ENCODE data around the gene KLKB1.
"Not testable (repeated sequence)": the region's sequence is repeated elsewhere in the genome, so short reads cannot be mapped to it uniquely, and the experiment has no call there.

Gene KLKB1

DNA sequence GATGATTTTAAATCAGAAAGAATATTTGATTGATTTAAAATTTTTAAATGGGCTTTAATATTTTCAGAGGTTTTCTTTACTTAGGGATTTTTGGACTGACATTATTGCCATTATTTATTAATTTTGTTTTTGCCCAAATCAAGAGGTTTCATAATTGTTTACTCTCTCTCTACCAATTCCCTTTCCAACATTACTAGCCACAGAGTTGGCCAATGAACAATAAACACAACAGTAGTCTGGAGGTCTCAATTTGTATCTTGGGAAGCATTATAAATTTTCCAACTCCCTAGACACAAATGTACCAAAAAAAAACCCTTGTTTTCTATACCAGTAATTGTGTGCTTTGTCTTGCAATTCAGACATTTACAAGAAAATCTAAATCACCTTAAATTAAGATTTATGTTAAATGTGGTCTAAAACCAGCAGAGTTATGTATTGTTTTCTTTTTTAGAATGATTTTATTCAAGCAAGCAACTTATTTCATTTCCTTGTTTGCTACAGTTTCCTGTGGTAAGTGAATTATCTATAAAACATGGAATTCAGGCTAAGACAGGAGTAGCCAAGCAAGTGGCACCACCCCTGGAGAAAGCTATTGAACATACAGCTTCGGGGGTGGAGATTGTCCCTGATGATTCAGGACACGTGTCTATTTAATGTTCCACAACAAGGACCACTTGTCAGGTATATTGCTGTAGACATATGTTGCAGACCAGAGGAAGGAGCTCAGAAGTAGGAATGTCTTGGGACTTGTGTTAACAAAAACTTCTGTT lies 622 bp downstream of the KLKB1 start:
- DNase-seq (ENCODE audit: low spot score): no peak

DNA sequence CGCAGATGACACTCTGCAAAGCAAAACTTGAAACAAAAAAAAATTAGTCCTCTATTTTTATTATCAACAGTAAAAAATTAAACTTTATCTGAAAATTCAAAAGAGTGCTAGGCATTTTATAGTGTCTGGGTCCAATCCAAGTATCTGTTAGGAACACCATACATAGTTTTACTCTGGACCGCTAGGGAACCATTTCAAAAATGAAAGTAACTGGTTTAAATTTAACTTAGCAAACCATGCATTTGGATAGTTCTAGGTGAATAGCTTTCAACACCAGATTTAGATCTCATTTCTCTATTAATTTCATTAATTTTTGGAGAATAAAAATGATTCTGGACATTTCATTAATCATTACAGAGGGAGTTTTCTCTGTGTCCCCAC lies 1.2 kb downstream of the KLKB1 start:
- no peak for DNase-seq (ENCODE audit: low spot score)

DNA sequence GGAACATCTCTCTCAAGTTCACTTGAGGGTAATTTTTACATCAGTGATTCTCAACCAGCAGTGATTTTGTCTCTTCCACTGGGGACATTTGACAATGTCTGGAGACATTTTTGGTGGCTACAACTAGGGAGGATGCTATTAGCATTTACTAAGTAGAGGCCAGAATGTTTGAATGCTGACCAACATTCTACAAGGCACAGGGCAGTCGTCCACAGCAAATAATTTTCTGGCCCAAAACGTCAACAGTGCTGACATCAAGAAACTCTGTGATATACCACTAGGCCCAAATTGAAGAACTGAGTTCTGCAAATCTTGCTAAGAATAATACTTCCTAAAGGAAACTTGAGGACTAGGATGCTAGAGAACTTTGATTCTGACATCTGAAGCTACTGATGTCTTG lies 7.1 kb downstream of the KLKB1 start:
- no peak for DNase-seq (ENCODE audit: low spot score)

DNA sequence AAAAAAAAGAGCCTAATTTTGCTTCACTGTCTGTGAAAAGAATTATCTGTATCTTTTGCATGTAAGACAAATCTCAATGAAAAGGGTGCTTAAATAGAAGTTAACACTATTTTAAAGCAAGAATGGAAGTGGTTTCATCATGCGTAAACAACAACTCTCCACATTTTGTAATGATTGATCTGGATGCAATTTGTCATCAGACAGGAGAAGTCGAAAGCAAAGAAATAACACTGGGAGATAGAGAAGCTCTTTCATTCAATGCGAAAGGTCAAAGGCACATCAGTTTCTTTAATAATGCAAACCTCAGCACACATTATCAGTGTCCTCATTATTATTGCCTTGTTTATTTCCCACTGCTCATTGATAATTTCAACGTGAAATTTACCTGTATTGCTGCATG lies 8.8 kb downstream of the KLKB1 start:
- DNase-seq (ENCODE audit: low spot score): no peak

DNA sequence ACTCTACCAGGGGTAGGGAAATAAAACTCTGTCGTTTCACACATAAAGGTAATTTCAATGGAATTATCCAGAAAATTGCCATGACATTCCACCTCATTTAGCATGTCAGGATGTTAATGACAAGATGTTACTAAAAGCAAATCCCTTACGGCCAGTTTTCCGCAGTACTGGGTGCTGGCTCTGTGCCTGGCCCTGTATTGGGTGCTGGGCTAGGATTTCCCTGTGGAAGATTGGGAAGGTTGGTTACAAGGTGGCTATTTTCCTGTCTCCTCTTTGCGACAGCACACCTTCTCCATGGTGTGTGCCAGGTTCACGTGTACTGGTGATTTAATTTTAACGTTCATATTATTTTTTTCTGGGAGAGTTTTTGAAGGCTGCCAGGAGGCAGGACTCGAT lies 13.1 kb downstream of the KLKB1 start:
- DNase-seq (ENCODE audit: low spot score): no peak

DNA sequence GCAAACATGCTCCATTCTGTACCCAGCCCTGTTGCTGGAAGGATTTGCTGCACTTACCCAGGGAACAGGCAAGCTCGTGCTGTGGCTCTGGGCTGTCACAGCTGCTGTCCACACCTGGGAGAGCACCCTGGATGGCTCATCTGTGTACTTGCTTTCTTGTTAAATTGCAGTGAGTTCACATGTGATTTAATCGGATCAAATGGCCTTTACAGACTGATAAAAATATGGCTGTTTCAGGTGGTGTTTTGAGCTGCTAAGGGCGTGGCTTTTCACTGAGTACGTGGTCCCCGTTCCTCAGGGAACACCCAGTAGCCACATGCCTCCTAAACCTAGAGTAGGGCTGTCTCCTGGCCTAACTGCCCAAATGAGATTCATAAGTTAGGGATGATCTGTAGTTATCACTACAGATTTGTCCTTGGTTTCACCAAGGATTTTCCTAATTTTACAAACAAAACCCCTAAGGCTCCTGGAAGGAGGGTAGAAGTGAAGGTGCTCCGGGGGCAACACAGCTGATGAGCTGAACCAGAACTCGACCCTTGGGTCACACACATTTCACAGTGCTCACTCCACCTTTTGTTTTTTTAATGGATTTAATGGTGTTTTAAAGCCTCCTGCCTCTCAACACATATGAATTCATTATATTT lies 13.7 kb downstream of the KLKB1 start:
- no peak for DNase-seq (ENCODE audit: low spot score)

DNA sequence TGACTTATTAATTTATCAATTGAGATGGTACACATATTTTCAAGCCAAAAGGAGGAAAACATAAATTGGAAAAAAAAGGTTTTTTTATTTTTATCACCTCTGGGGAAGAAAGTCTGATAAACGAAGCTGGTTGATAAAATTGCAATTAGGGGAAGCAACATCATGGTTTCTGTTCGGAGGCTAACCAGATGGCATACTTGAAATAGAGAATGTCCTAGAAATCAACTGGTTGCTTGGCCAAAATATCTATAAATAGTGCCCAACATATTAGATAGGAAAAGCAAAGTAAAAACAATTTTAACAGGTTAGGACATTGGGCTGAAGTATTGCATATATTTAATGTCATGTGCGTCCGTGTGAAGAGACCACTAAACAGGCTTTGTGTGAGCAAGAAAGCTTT lies 14.3 kb downstream of the KLKB1 start:
- DNase-seq (ENCODE audit: low spot score): no peak

DNA sequence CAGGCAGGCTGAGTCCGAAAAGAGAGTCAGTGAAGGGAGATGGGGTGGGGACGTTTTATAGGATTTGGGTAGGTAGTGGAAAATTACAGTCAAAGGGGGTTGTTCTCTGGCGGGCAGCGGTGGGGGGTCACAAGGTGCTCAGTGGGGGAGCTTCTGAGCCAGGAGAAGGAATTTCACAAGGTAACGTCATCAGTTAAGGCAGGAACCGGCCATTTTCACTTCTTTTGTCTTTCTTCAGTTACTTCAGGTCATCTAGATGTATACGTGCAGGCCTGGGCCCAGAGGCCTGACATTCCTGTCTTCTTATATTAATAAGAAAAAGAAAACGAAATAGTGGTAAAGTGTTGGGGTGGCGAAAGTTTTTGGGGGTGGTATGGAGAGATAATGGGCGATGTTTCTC lies 14.7 kb downstream of the KLKB1 start:
- DNase-seq (ENCODE audit: low spot score): not testable (repeated sequence)

DNA sequence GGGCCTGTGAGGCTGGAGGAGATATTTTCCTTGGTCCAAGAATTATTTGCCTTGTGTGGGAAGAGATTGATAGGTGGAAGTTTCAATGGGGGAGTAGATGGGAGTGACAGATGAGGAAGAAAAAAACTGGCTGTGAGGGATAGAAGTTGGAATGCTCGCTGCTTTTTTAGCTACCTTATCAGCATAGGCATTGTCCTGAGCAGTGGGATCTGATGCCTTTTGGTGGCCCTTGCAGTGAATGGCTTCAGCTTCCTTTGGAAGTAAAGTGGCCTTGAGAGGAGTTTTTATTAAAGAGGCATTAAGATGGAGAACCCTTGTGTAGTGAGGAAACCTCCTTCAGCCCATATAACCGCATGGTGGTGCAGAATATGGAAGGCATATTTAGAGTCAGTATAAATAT lies 16.0 kb downstream of the KLKB1 start:
- DNase-seq (ENCODE audit: low spot score): no peak

DNA sequence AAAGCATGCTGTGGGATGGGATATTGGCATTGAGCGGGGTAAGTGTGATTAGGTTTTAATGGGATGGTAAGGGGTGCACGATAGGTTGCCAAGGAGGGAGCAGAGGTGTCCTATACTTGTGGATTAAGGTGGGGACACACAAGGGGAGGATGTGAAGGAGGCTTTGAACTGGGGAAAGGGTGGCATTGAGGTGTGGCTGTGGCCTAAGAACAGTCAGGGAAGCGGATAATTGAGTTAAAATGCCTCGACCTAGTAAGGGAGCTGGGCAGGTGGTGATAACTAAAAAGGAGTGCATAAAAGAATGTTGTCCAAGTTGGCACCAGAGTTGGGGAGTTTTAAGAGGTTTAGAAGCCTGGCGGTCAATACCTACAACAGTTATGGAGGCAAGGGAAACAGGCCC lies 17.5 kb downstream of the KLKB1 start:
- no peak for DNase-seq (ENCODE audit: low spot score)

DNA sequence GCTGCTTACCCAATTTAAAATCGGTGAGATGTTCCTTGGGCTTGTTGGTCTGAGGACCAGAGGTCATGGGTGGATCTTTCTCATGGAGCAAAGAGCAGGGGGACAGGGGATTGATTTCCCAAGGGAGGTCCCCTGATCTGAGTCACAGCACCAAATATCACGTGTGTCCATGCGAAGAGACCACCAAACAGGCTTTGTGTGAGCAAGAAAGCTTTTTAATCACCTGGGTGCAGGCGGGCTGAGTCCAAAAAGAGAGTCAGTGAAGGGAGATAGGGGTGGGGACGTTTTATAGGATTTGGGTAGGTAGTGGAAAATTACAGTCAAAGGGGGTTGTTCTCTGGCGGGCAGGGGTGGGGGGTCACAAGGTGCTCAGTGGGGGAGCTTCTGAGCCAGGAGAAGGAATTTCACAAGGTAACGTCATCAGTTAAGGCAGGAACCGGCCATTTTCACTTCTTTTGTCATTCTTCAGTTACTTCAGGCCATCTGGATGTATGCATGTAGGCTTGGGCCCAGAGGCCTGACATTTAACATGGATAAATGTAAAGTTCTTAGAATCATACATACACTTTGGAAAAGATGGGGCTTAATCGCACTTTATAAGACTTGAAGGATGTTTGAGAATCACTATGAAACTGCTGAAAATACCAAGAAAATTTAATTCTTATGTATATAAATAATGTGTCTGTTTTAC lies 19.9 kb downstream of the KLKB1 start:
- not testable (repeated sequence) for DNase-seq (ENCODE audit: low spot score)

DNA sequence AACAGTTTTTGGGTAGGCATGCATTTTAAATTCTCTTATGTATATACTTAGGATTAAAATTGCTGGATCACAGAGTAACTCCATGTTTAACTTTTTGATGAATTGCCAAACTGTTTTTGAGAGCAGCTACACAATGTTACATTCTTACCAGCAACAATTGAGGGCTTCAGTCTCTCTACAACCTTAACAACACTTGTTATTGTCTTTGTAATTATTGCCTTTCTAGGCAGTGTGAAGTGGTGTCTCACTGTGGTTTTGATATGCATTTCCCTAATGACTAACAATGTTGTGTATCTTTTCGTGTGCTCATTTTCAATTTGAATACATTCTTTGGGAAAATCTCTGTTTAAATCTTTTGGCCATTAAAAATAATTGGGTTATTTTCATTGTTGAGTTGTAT lies 21.3 kb downstream of the KLKB1 start:
- no peak for DNase-seq (ENCODE audit: low spot score)

DNA sequence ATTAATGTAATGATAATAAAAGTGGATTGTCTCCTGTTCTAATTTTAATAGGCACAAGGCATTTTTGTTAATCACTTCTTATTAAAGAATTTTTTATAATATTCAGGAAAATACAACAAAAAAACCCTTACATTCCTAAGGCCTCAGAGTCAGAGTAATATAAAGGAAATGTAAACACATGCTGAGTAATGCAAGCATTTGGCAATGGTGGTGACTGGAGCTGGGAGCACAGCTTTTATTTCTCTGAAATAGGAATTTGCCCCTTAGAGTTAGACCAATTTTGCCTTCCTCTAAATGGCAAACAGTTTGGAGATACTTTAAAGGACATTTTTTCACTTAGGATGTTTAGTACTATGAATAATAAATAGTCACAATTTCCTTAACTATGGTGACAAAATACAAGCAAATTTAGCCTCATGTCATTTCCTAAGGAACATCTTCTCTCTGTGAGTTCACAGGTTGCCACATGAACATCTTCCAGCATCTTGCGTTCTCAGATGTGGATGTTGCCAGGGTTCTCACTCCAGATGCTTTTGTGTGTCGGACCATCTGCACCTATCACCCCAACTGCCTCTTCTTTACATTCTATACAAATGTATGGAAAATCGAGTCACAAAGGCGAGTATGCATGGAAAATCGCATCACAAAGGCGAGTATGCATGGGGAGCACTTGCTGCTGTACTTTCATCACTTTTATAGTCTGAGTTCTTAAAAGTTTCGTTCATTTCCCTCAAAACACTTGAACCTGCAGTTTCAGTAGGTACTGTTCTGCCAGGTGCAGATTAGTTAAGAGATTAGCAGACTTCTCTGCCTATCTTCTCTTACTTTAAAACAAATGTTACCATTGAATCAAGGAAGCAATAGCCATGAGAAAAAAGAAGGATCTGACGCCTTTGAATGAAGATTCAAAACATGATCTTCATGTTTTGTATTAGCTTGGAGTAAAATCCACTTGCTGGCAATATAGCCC lies 22.8 kb downstream of the KLKB1 start:
- no peak for DNase-seq (ENCODE audit: low spot score)

DNA sequence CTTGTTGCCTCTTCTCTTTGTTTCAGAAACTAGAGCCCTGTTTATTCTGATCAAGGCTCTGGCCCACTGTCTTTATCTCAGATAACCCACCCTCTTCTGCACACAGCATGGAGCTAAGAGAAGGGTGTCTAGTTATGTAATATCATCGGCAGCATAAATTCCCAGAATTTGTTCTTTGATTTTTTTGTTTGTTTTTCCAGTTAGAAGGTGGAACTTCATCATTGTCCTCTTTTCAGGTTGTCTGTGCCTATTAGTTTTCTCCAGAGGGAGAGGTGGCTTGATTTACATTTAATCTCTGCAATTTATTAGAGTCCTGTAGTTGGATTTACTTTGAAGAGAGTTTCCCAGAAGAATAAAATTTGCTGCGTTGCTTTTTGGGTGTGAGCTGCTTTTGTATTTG lies 23.5 kb downstream of the KLKB1 start:
- no peak for DNase-seq (ENCODE audit: low spot score)

DNA sequence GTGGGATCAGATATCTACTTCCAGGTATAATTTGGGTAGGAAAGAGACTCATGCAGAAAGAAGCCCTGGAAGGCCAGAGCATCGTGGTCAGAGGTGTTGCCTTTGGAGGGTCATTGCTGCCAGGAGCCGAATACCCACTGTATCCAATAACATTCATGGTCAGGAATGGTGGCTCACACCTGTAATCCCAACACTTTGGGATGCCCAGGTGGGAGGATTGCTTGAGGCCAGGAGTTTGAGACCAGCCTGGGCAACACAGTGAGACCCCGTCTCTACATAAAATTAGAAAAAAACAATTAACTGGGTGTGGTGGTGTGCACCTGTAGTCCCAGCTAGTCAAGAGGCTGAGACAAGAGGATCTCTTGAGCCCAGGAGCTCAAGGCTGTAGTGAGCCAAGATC lies 27.8 kb downstream of the KLKB1 start:
- DNase-seq (ENCODE audit: low spot score): no peak

DNA sequence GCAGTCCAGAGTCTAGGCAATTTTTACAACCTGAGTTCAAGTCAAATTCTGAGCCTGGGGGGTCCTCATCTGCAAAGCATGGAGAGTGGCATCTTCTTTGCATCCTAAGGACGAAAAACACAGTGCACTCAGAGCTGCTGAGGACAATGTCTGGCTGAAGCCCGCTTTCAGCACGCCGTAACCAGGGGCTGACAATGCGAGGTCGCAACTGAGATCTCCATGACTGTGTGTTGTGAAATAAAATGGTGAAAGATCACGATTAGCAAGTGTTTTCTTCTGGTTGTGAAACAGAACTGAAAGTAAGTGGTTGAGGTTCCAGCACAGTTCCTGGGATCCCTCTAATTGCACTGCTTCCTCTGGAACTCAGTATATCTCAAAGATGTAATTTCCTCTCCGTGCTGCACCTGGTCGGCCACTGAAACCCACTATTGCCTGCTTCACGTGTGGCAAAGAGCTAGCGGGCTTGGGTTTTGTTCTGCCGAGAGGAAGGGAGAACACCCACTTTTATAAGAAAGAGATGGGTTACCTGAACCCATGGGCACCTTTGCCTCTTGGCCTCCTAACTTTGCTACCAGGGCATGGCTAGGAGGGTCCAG lies 31.0 kb downstream of the KLKB1 start:
- DNase-seq (ENCODE audit: low spot score): no peak

DNA sequence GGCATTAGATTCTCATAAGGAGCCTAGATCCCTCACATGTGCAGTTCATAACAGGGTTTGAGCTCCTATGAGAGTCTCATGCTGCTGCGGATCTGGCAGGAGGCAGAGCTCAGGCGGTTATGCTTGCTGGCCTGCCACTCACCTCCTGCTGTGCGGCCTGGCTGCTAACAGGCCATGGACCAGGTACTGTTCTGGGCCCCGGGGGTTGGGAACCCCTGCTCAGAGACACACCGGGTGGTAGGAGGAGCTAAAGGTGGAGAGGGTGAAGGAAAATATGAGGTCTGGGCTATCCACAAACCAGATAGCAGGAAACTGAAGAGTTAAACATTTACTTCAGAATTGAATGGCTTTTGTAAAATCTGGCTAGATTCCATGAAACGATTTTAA lies 32.8 kb downstream of the KLKB1 start:
- DNase-seq (ENCODE audit: low spot score): no peak

DNA sequence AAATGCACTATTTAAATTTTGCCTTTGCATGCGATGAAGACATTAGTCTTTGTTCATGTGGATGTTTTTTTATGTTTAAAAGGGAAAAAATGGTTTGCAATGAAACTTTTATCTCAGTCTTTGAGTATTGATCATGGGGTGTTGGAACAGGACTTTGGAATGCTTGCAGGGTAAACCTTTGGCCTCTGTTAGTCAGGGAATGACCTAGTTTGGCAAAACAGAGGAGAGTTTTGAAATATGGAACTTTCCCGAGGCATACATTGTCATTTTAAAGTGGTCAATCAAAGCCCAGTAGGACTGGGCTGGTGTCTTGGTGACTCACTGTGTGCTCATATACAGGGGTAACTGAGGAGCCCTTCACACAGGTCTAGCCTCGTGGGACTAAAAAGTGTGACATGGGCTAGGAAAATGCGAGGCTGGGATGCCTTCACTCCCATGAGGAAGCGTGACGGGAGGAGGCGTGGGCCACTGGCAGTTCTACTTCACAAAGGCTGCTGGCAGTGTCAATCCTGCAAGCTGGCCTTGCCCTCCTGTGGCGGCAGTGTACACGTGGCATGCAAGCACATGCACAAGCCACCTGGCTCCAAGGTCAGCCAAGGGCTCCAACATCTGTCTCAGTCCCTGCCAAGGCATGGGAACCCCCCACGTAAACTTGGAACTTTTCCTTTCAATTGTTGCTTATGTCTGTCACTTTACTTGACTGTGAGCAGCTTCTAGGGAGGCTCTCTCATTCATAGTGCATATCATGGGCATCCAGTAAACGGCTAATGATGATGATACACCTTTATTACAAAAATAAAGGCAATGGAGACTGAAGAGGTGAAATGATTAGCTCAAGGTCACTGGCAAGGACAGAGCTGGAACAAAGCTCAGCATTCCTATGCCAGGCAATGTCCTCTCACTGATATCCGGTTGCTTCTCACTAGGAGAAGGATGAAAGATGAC lies 33.5 kb downstream of the KLKB1 start:
- no peak for DNase-seq (ENCODE audit: low spot score)

DNA sequence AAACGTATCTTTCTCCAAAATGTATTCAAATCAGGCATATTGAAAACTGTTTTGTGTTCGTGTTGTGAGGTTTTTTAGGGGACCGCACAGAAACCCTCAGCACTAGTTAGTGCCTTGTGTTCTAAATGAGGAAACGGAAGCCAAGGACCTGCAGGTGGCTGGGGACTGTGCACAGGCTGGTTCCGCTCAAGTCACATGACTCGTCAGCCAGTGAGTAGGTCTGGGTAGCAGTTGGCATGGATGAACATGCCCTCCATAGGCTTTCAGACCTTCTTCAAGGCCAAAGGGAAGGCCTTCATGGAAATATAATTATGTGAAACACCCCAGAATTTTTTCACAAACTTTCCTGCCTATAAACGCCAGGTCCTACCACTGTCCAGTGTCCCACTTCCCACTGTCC lies 37.4 kb downstream of the KLKB1 start:
- no peak for DNase-seq (ENCODE audit: low spot score)

DNA sequence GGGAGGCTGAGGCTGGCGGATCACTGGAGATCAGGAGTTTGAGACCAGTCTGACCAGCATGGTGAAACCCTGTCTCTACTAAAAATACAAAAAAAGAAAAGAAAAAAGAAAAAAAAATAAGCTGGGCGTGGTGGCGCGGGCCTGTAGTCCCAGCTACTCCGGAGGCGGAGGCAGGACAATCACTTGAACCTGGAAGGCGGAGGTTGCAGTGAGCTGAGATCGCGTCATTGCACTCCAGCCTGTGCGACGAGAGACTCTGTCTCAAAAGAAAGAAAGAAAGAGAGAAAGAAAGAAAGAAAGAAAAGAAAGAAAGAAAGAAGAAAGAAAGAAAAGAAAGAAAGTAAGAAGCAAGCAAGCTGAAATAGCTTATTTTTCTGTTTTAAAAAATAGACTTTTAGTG lies 37.9 kb downstream of the KLKB1 start:
- DNase-seq (ENCODE audit: low spot score): not testable (repeated sequence)

Data from SW480 (cell line).